Iris pigment epithelial cell (primary cell): ENCODE results near the gene RIMBP2.
"Not testable (repeated sequence)": the region's sequence is repeated elsewhere in the genome, so short reads cannot be mapped to it uniquely, and the experiment has no call there.

ENCODE experiments used
- DNase-seq: peaks from one replicate; pipeline ENCODE4 v3.0.0-alpha.2; 2011; ENCODE audit warnings: low read depth

The RIMBP2 gene, protein sequence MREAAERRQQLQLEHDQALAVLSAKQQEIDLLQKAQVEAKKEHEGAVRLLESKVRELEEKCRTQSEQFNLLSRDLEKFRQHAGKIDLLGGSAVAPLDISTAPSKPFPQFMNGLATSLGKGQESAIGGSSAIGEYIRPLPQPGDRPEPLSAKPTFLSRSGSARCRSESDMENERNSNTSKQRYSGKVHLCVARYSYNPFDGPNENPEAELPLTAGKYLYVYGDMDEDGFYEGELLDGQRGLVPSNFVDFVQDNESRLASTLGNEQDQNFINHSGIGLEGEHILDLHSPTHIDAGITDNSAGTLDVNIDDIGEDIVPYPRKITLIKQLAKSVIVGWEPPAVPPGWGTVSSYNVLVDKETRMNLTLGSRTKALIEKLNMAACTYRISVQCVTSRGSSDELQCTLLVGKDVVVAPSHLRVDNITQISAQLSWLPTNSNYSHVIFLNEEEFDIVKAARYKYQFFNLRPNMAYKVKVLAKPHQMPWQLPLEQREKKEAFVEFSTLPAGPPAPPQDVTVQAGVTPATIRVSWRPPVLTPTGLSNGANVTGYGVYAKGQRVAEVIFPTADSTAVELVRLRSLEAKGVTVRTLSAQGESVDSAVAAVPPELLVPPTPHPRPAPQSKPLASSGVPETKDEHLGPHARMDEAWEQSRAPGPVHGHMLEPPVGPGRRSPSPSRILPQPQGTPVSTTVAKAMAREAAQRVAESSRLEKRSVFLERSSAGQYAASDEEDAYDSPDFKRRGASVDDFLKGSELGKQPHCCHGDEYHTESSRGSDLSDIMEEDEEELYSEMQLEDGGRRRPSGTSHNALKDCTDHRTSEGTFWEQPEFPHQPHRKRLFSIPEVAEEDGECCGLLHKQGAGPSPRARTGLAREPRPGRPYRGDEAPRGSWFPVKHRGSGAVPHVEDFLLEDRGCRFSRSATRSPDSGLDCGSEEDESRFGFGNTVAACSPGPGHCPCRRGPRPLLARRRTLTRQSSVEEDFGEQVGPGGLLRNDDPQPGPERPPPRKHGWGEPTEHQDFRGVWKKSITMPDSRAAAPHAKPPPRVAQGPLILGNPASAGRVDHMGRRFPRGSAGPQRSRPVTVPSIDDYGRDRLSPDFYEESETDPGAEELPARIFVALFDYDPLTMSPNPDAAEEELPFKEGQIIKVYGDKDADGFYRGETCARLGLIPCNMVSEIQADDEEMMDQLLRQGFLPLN (N-terminal part only)

DNA sequence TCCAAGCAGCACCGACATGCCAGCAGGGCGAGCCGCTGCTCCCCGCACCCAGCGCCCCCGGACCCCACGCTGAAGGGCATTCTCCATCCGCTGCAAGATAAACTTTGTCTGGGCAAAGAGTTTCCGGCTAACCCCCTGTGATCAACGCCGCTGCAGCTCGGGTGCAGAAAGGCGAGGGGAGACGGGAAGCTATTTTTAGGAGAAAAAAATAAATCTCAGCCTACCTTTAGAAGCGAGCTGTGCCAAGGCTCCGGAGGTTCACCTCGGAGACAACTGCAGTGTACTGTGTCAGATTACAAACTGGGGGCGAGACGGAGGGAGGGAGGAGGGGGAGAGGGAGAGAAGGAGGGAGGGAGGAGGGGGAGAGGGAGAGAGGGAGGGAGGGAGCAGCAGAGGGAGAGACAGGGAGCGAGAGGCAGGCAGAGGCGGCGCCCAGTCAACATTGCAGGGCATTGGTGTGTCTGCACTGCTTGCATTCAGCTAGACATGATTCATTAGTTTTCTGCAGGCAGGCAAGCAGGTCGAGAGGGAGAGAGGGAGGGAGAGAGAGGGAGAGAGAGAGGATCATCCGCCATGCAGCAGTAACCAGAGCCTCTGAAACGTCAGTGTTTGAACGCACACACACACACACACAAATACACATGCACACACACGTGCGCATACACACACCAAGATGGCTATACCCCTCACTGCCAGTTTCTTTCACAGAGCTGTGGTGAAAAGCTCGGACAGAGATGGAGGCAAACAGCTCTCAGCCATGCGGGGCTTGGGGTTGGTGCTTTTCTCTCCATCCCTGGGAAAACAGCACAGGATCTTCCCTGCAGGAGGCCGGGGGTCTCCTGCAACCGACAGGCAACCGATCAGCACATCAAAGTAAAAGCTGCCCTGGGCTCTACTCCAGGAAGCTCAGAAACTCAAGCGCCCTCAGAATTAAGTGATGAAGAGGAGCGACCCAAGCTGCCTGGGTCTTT, at the start of gene RIMBP2:
RIMBP2 (minus strand) TSS at position 302 of the 971 bp plus-strand sequence. CDS start 237,286 bp downstream, outside the sequence.
- peak; percentile 57 for DNase-seq

DNA sequence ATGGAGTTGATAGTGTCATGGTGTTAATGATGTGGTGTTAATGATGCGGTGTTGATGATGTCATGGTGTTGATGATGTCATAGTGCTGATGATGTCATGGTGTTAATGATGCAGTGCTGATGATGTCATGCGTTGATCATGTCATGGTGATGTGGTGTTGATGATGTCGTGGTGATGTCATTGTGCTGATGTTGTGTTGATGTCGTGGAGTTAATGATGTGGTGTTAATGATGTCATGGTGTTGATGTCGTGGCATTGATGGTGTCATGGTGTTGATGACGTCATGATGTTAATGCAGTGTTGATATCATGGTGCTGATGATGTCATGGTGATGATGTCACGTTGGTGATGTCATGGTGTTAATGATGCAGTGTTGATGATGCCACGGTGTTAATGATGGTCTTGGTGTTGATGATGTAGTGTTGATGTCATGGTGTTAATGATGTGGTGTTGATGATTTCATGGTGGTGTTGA, 49.1 kb upstream of the RIMBP2 start:
- peak; percentile 16 for DNase-seq

GRCh38 chr12:130764475-130765185, 48.5 kb upstream of the RIMBP2 start:
- DNase-seq, result peak; percentile 34

DNA sequence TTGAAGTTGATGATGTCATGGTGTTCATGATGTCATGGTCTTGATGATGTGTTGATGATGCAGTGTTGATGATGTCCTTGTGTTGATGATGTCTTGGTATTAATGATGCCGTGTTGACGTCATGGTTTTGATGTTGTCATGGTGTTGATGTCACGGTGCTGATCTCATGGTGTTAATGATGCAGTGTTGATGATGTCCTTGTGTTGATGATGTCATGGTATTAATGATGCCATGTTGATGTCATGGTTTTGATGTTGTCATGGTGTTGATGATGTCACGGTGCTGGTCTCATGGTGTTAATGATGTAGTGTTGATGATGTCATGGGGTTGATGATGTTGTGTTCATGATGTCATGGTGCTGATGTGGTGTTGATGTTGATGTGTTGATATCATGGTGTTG, 48.0 kb upstream of the RIMBP2 start:
- DNase-seq, result peak; percentile 6

- DNase-seq, result no peak
Observed at GRCh38 chr12:130762319-130762675, 46.2 kb upstream of the RIMBP2 start.

- peak; percentile 63 for DNase-seq
Observed at GRCh38 chr12:130761537-130762318, 45.6 kb upstream of the RIMBP2 start.

- no peak for DNase-seq
Observed at GRCh38 chr12:130754234-130754901, 38.3 kb upstream of the RIMBP2 start.

- no peak for DNase-seq
Observed at GRCh38 chr12:130752692-130753230, 36.7 kb upstream of the RIMBP2 start.

GRCh38 chr12:130752037-130752436, 35.9 kb upstream of the RIMBP2 start:
- not testable (repeated sequence) for DNase-seq

DNA sequence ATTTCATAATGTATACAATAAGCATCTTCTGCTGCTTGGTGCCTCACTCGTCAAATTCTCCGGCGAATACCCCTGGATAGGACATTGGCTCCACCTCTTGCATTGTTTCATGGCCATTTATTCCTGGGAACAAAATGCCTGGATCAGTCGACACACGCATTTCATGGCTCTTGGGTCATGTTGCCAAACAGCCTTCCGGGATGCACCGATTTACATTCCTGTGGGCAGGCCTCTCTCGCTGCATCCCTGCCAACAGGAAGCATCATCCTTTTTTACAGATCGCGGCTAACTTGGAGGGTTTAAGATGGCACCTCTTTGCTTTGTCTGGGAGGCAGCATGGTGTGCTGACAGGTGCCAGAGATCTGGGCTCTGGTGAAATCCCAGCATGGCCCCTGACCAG, 32.7 kb upstream of the RIMBP2 start:
- no peak for DNase-seq

GRCh38 chr12:130747867-130748740, 32.0 kb upstream of the RIMBP2 start:
- peak; percentile 69 for DNase-seq

GRCh38 chr12:130746546-130746945, 30.4 kb upstream of the RIMBP2 start:
- DNase-seq, result no peak

DNA sequence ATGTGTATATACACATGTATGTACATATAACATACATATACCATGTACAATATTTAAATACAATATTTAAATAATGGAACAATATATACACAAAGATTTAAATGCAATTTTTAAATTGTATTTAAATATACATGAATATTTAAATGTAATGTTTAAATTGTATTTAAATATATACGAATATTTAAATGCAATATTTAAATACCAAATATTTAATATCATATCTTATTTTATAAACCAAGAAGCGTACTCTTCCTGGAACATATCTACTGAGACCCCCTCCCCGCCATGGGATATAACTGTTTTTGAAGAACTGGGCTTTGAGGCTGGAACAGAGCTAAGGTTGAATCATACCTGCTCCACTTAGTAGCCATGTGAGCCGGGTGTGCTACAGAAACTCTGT, 29.8 kb upstream of the RIMBP2 start:
- no peak for DNase-seq

- DNase-seq, result no peak
Observed at GRCh38 chr12:130744274-130744673, 28.2 kb upstream of the RIMBP2 start.

- DNase-seq, result no peak
Observed at GRCh38 chr12:130743606-130744005, 27.5 kb upstream of the RIMBP2 start.

- no peak for DNase-seq
Observed at GRCh38 chr12:130743176-130743575, 27.1 kb upstream of the RIMBP2 start.

DNA sequence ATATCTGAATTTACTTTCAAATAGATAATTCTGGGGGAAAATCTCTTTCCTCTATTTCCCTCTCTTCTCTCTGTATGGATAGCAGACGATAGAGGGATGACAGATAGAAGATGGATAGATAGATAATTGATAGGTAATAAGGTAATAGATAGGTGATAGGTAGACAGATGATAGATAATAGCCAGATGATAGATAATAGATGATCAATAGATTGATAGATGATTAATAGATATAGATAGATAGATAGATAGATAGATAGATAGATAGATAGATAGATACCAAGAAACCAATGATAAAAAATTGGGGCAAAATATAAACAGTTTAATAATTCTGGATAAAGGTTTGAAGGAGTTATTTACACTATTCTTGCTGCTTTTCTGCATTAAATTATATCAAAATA, 26.6 kb upstream of the RIMBP2 start:
- no peak for DNase-seq

- DNase-seq, result no peak
Observed at GRCh38 chr12:130742112-130742511, 26.0 kb upstream of the RIMBP2 start.
